ENCODE data around the gene GPA33. TPM values are rescaled to one million over a fixed set of nuclear protein-coding genes. Genes with fewer than 3 reads are reported as not detected.

The GPA33 gene
- total RNA-seq, 4 donors from 2014 or later, result not detected

DNA sequence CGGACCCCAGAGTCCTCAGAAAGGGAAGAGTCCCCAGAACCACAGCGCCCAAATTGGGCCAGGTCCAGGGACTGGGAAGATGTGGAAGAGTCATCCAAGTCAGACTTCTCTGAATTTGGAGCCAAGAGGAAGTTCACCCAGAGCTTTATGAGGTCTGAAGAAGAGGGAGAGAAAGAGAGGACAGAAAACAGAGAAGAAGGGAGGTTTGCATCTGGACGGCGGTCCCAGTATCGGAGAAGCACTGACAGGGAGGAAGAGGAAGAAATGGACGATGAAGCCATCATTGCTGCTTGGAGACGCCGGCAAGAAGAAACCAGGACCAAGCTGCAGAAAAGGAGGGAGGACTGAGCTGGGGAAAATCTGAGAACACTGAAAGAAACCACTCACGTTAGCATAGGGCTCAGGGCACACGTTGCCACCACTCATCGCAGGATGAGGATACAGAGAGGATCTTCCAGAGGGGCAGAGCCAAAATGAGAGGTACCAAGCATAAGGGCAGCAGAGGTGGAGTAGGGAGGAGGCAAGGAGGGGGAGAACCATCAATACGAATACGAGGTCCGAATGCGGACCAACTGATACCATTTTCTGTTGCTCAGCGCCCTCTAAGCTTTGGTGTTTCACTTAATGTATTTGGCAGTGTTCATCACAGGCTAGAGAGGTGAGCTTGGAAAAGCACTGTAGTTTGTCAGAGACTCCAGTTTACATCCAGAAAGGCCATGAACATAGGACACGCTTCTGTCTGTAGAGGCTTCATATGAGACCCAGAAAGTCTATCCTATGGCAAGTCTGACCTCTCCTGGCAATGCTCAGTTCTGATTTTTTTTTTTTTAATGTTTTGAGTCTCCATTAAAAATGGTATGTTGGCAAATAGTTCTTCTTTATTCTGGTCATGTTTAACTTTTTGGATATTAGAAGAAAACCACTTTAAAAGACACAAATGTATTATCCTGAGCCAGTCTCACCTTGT, 38.4 kb upstream of the GPA33 start:
- DNase-seq, result no peak
- intact Hi-C loops (cut with DNase I), result no loop called here
- H3K27ac ChIP-seq, result no peak overlapping the region
- no peaks in the 10 kb centered on the region for H3K27me3 ChIP-seq
- no peaks in the 10 kb centered on the region for H3K9me3 ChIP-seq
- no peak overlapping the region for H3K4me3 ChIP-seq (replicated peaks in 1 of 3)
- no peak for TF ChIP-seq POLR2A (IDR thresholded peaks at IDR 0.05)
- TF ChIP-seq, protein P1, sequence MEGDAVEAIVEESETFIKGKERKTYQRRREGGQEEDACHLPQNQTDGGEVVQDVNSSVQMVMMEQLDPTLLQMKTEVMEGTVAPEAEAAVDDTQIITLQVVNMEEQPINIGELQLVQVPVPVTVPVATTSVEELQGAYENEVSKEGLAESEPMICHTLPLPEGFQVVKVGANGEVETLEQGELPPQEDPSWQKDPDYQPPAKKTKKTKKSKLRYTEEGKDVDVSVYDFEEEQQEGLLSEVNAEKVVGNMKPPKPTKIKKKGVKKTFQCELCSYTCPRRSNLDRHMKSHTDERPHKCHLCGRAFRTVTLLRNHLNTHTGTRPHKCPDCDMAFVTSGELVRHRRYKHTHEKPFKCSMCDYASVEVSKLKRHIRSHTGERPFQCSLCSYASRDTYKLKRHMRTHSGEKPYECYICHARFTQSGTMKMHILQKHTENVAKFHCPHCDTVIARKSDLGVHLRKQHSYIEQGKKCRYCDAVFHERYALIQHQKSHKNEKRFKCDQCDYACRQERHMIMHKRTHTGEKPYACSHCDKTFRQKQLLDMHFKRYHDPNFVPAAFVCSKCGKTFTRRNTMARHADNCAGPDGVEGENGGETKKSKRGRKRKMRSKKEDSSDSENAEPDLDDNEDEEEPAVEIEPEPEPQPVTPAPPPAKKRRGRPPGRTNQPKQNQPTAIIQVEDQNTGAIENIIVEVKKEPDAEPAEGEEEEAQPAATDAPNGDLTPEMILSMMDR (IDR thresholded peaks at IDR 0.05), result no peak
- H3K4me1 ChIP-seq, result no peaks in the 10 kb centered on the region
- 82 to 90% methylated on average over 17 of the region's 17 CpGs for WGBS, 2 donors
- H3K36me3 ChIP-seq, result no peaks in the 10 kb centered on the region

DNA sequence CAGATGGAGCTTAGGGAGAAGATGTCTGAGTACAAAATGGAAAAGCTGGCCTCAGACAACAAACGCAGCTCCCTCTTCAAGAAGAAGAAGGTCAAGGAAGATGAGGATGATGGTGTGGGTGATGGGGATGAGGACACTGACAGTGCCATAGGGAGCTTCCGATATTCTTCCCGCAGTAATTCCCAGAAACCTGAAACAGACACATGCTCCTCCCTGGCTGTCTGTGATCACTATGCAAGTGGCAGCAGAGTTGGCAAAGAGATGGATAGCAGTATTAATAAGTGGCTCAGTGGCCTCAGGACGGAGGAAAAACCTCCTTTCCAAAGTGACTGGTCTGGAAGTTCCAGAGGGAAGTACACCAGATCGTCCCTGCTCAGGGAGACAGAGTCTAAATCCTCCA, 37.5 kb upstream of the GPA33 start:
- no peak overlapping the region for H3K27ac ChIP-seq
- no peak for DNase-seq
- intact Hi-C loops (cut with DNase I), result no loop called here
- H3K9me3 ChIP-seq, result no peaks in the 10 kb centered on the region
- WGBS, 2 donors, result 81 to 86% methylated on average over 5 of the region's 5 CpGs
- no peaks in the 10 kb centered on the region for H3K27me3 ChIP-seq
- no peaks in the 10 kb centered on the region for H3K4me1 ChIP-seq
- TF ChIP-seq, protein P1 (IDR thresholded peaks at IDR 0.05), result no peak
- no peak for TF ChIP-seq POLR2A (IDR thresholded peaks at IDR 0.05)
- H3K4me3 ChIP-seq (replicated peaks in 1 of 3), result no peak overlapping the region
- H3K36me3 ChIP-seq, result no peaks in the 10 kb centered on the region

DNA sequence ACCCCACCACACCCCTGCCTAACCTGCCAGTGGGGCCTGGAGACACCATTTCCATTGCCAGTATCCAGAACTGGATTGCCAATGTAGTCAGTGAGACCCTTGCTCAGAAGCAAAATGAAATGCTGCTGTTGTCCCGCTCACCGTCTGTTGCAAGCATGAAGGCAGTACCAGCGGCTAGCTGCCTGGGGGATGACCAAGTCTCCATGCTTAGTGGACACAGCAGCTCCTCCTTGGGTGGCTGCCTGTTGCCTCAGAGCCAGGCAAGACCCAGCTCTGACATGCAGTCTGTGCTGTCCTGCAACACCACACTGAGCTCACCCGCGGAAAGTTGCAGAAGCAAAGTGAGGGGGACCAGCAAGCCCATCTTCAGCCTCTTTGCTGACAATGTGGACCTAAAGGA, 37.1 kb upstream of the GPA33 start:
- Histone ChIP-seq H3K27me3 (no peaks in the 10 kb centered on the region), H3K27ac (no peak overlapping the region), H3K4me3 (replicated peaks in 1 of 3) (no peak overlapping the region), H3K36me3 (no peaks in the 10 kb centered on the region), H3K4me1 (no peaks in the 10 kb centered on the region), H3K9me3 (no peaks in the 10 kb centered on the region)
- TF ChIP-seq, protein P1 (IDR thresholded peaks at IDR 0.05), result no peak
- TF ChIP-seq POLR2A (IDR thresholded peaks at IDR 0.05), result no peak
- 82 to 96% methylated on average over 5 of the region's 5 CpGs for WGBS, 2 donors
- intact Hi-C loops (cut with DNase I), result no loop called here
- DNase-seq, result no peak

DNA sequence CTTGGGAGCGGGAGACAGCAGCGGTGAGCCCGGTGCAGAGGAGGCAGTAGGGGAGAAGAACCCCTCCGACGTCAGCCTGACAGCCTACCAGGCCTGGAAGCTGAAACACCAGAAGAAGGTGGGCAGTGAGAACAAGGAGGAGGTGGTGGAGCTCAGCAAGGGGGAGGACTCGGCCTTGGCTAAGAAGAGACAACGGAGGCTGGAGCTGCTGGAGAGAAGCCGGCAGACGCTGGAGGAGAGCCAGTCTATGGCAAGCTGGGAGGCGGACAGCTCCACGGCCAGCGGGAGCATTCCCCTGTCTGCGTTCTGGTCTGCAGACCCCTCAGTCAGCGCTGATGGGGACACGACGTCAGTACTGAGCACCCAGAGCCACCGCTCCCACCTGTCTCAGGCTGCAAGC, 36.6 kb upstream of the GPA33 start:
- DNase-seq, result no peak
- Histone ChIP-seq H3K4me1 (no peaks in the 10 kb centered on the region), H3K4me3 (replicated peaks in 1 of 3) (no peak overlapping the region), H3K27me3 (no peaks in the 10 kb centered on the region), H3K36me3 (no peaks in the 10 kb centered on the region), H3K27ac (no peak overlapping the region), H3K9me3 (no peaks in the 10 kb centered on the region)
- intact Hi-C loops (cut with DNase I), result no loop called here
- WGBS, 2 donors, result 84 to 90% methylated on average over 14 to 17 of the region's 17 CpGs
- TF ChIP-seq, protein P1 (IDR thresholded peaks at IDR 0.05), result no peak
- no peak for TF ChIP-seq POLR2A (IDR thresholded peaks at IDR 0.05)

DNA sequence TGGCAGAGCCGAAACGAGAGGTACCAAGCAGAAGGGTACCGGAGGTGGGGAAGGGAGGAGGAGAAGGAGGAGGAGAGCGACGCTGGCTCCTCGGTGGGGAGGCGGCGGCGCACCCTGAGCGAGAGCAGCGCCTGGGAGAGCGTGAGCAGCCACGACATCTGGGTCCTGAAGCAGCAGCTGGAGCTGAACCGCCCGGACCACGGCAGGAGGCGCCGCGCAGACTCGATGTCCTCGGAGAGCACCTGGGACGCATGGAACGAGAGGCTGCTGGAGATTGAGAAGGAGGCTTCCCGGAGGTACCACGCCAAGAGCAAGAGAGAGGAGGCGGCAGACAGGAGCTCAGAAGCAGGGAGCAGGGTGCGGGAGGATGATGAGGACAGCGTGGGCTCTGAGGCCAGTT, 36.1 kb upstream of the GPA33 start:
- no peak for DNase-seq
- Histone ChIP-seq H3K4me1 (peaks cover 0 to 4% of the 10 kb centered on the region in 2 donors), H3K27me3 (no peaks in the 10 kb centered on the region), H3K9me3 (no peaks in the 10 kb centered on the region), H3K36me3 (no peaks in the 10 kb centered on the region), H3K27ac (no peak overlapping the region), H3K4me3 (replicated peaks in 1 of 3) (no peak overlapping the region)
- WGBS, 2 donors, result 91 to 94% methylated on average over 28 of the region's 28 CpGs
- intact Hi-C loops (cut with DNase I), result no loop called here
- no peak for TF ChIP-seq POLR2A (IDR thresholded peaks at IDR 0.05)
- TF ChIP-seq, protein P1 (IDR thresholded peaks at IDR 0.05), result no peak
